HG02885 (cell line): Measurements from ENCODE around the gene IBTK.
"Not testable (repeated sequence)": the region's sequence is repeated elsewhere in the genome, so short reads cannot be mapped to it uniquely, and the experiment has no call there.

ENCODE experiments used
- ATAC-seq: cut with Tn5 transposase; IDR thresholded peaks from one replicate; pipeline ENCODE4 v1.9.1; 2021; ENCODE audit warnings: mild to moderate bottlenecking; ENCODE audit not compliant: unreplicated experiment, poor library complexity

Gene IBTK

DNA sequence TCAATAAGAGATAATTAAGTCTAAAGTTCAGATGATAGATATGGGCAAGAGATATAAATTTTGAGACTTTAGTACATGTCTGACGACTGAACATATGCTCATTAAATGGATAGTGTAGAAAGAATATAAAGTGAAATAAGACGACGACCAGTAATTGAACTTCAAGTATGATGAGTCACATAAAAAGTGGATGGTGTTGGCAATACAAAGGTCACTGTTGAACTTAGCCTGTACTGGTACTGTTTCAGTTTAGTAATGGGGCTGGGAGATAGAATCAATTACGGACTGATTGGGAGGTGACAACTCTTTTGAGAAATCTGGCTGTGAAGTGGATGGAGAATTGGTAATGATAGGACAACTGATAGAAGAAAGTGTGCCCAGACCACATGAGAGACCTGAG lies 68.1 kb downstream of the IBTK start:
- no peak for ATAC-seq

GRCh38 chr6:82178759-82179112 lies 68.8 kb downstream of the IBTK start:
- no peak for ATAC-seq

DNA sequence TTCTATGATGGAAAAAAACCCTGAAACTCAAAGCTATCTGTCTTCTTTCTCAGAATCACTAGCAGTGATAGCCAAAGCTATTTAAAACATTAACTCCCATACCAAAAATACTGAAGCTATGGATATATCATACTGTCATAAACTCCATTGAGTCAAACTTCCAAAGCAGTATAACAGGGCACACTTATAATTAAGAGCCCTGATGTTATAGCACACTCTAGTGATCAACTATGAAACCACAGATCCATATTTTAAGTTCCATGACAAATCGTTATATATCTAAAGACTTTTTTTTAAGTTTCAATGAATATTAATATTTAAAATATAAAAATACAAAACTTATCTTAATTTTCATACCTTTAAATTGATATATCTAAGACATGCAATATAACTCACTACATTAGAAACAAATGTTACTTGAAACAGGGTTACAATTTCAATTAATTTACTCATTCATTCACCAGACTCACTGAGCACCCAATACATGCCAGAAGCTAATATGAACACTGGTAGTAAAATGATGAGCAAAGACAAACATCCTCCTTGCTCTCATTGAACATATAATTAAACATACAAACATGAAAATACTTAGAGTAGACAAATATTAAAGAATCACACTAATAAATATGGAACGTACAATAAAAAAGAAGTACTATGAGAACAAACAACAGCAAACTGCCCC lies 69.3 kb downstream of the IBTK start:
- no peak for ATAC-seq

DNA sequence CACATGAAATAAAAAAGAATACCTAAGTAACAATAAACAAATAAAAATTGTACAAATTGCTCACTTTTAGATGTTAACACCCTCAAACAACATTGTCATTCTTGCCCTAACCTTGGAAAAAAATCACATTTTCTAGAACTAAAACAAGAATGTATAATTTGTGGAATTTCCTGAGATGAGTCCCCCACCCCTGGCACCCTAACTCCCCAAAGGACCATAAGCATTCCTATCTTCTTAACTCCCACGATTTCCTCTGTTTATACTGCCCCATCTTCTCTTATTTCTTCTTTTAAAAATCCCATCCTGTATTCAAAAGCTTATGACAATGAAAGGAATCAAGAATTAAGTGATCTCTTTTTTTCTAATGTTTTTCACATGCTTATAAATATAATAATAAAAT lies 70.9 kb downstream of the IBTK start:
- no peak for ATAC-seq

DNA sequence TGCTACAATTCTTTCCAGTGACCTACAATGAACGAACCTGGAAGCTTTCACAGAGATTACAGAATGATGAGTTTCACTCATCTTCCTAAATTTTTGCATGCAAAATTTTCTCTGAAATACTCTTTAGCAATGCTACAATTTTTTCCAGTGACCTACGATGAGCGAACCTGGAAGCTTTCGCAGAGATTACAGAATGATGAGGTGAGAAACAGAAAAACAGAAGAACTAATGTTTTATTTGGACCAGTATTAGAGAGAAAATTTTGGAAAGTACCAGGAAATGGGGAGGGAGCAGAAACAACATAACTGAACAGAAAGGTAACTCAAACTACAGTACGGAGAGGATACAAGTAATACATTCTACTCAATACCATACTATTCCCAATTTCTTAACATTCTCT lies 75.0 kb downstream of the IBTK start:
- no peak for ATAC-seq

DNA sequence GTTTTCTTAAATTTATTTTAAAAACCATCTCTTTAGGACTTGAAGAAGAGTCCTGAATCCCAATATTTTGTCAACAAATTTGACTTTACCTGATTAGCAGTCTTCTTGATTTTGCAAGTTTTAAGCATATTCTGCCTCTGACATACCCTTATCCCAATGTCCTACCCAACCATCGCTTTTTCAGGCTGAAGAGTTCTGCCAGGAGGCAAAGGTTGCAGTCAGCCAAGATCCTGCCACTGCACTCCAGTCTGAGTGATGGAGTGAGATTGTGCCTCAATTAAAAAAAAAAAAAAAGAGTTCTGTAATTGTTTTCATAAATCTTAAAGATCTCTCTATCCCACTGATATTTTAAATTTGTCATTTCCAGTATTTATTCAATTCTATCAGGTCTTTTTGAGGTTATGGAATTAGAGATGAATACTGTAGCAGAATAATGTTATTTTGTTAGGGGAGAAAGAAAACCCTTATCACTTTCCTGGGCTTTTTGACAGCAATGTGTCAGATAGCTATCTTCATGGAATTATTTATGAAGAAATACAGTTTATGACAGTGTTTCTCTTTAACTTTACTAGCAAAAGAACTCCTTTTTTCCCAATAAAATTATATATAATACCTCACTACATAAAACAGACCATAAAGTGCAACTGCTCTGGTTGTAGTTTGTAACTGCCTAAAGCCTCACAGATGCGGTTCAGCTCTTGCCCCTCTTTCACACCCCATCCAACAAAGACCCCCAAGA lies 78.2 kb downstream of the IBTK start:
- ATAC-seq = no peak

- ATAC-seq = no peak
Observed at GRCh38 chr6:82166493-82166892, 81.1 kb downstream of the IBTK start.

GRCh38 chr6:82160255-82160990 lies 87.1 kb downstream of the IBTK start:
- ATAC-seq = no peak

GRCh38 chr6:82152786-82153185 lies 94.8 kb downstream of the IBTK start:
- ATAC-seq = not testable (repeated sequence)

GRCh38 chr6:82151147-82151546 lies 96.4 kb downstream of the IBTK start:
- ATAC-seq = not testable (repeated sequence)

DNA sequence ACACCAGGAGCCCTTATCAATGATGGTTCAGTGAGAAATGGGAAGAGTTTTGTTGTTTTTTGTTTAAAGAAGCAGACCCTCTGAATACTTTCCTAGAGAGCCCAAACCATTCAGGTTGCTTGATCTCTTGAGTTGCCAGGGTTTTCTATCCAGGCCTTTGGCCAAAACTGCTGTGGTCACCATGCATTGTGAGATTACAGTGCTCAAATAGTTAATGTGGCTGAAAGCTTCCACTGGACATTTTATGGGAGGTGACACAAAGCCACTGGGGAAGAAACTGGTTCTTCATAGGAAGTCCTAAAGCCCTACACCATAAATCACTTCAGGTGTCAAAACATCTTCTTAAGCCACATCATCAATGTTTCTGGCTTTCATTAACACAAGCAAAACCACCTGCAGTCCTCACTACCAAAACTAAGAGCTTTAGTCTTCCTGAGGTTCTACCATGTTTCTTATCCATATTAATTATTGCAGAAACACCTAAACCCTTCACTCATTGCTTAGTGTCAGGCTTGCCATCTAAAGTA lies 101.6 kb downstream of the IBTK start:
- no peak for ATAC-seq

GRCh38 chr6:82144852-82145340 lies 102.6 kb downstream of the IBTK start:
- no peak for ATAC-seq

DNA sequence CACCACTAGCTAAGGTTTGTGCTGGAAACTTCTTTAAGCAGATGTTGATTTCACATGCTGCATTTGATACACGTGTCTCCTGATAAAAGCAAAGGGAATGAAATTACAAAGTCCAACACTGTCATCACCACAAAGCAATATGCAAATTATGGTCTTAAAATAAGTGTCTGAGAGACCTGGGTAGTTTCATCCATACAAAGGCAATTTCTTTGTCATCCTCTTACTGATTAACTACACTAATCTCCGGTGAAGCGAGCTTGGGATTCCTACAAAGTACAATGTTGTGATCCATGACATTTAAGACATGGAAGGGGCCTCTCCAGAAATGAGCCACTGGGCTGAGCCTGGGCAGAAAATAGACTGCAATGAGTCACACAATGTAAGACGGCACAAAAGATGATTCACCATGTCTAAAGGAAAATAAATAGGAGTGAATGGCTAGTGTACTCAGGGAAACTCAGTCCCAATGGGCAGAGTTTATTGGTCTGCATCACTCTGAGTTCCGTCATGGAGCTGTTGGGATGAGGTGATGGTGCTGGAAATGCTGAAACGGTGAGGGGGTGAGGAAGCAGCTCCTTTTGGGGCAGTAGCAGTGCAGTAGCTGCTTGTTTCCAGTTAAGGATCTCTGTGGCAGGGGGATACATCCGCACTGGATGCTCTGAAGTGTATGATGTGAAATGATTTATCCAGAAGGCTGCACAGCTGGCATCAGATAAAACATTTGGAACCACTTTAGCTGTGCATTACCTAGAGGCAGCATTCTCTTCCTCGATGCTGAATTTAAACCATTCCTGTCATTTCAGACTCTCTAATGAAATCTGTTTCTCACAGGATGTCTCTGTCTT lies 103.3 kb downstream of the IBTK start:
- peak; percentile 75 for ATAC-seq

- ATAC-seq = no peak
Observed at GRCh38 chr6:82143041-82143481, 104.5 kb downstream of the IBTK start.

DNA sequence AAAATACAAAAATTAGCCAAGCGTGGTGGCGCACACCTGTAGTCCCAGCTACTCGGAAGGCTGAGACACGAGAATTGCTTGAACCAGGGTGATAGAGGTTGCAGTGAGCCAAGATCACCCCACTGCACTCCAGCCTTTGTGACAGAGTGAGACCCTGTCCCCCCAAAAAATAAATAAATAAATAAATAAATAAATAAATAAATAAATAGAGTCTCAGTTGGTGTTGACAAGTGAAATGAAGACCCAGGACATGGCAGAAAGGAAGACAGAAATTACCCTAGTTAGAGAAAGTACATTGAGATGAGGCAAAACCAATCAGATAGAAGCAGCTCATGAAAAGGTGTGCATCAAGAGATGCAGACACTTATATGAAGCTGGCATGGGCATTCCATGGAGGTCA lies 105.0 kb downstream of the IBTK start:
- ATAC-seq = no peak

DNA sequence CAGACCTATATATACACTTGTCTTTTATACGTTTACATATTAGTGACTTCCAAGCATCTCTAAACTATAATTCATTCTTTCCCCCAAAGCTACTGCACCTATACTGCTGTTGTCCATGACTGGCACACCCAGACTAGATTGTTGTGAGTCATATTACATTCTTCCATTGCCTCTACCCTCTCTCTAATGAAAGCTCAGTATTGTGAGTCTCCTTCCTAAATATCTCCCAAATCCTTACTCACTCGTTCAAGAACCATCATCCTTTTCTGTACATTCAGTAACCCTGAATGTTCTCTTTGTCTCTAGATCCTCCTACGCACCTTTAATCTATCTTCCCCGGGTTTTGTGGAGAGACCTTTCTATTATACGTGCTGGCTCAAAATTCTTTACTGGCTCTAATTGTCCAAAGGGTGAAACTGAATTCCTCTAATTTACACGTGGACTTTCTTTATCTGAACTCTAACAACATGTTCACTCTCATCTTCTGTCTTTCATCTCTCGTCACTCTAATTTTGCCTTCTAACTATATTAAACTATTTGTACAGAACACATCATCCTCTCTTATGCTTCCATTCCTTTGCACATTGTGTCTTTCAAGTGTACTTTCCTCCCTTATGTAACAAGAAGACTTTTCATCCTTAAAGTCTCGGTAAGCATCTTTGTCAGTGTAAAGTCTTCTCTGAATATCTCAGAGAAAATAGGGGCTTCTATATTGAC lies 109.3 kb downstream of the IBTK start:
- no peak for ATAC-seq

DNA sequence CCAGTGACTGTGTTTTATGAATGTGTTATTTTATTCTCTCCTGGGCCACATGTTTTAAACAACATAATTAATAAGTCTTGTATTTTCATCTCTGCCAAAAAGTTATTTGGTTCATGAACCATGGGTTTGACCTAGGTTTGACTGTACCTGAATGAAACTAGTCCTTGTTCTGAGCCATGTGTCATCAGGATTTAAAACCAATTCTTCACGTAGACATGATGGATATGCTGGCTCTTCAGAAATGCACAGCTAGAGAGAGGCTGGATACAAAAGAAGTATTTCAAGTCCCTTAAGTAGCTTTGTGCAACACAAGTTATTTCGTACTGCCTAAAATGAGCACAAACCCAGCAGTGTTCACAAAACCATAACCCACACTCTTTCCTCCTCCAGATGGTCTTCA lies 116.1 kb downstream of the IBTK start:
- no peak for ATAC-seq

DNA sequence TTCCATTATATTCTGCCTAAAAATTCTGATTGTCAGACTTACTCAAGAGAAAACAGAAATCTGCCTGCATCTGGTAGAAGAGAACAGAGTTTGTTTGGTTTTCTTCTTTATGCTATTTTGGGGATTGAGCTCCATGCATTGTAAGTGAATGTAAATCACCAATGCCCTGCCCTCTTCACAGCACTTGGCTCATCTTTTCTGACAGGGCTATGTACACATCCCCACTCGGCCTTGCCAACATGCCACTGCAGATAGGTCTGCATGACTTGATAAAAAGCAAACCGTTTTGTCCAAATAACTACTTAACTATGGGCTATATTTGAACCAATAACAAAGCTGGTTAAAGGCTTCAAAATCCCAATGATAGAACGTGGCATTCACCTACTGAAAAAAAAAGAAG lies 117.7 kb downstream of the IBTK start:
- ATAC-seq = no peak

DNA sequence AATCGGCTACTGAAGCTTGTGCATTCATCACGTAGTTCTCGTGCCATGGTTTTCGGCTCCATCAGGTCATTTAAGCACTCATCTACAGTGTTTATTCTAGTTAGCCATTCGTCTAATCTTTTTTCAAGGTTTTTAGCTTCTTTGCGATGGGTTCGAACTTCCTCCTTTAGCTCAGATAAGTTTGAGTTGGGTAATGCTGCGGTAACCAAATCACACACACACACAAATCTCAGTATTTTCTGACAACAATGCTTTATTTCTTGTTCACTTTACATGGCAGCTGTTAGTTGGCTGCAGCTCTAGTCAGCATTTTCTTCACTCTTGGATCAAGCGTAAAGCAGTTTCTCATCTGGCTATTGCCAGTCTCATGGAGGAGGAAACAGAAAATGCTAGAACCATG lies 118.6 kb downstream of the IBTK start:
- ATAC-seq = not testable (repeated sequence)
